ENCODE measurements around the gene GAD2.

GAD2 gene

GRCh38 chr10:26310361-26310760, 93.8 kb downstream of the GAD2 start:
- Histone ChIP-seq H3K36me3 (ENCODE audit: control insufficient read depth in 2 of 2, insufficient read depth in 2 of 2, low read length in 2 of 2) (no peaks in the 10 kb centered on the region), H3K9me3 (ENCODE audit: control insufficient read depth in 2 of 2, low read length in 2 of 2) (no peaks in the 10 kb centered on the region), H3K27ac (ENCODE audit: low read depth in 2 of 2, low read length in 2 of 2) (no peak overlapping the region), H3K4me1 (ENCODE audit: control insufficient read depth in 2 of 2, insufficient read depth in 2 of 2, low read length in 2 of 2) (no peaks in the 10 kb centered on the region), H3K4me3 (ENCODE audit: low read length in 2 of 2) (no peak overlapping the region), H3K27me3 (ENCODE audit: control insufficient read depth in 2 of 2, insufficient read depth in 2 of 2, low read length in 2 of 2) (peaks cover 0 to 4% of the 10 kb centered on the region in 2 donors), H3K9ac (ENCODE audit: low read depth in 1 of 2, low read length in 2 of 2) (no peak overlapping the region)

- H3K9me3 ChIP-seq (ENCODE audit: control insufficient read depth in 2 of 2, low read length in 2 of 2) = no peaks in the 10 kb centered on the region
- no peak overlapping the region for H3K4me3 ChIP-seq (ENCODE audit: low read length in 2 of 2)
- H3K27me3 ChIP-seq (ENCODE audit: control insufficient read depth in 2 of 2, insufficient read depth in 2 of 2, low read length in 2 of 2) = peaks cover 0 to 4% of the 10 kb centered on the region in 2 donors
- H3K4me1 ChIP-seq (ENCODE audit: control insufficient read depth in 2 of 2, insufficient read depth in 2 of 2, low read length in 2 of 2) = no peaks in the 10 kb centered on the region
- no peak overlapping the region for H3K9ac ChIP-seq (ENCODE audit: low read depth in 1 of 2, low read length in 2 of 2)
- H3K27ac ChIP-seq (ENCODE audit: low read depth in 2 of 2, low read length in 2 of 2) = no peak overlapping the region
- no peaks in the 10 kb centered on the region for H3K36me3 ChIP-seq (ENCODE audit: control insufficient read depth in 2 of 2, insufficient read depth in 2 of 2, low read length in 2 of 2)
Measured at GRCh38 chr10:26311383-26311940, 94.9 kb downstream of the GAD2 start.

GRCh38 chr10:26314265-26315013, 97.9 kb downstream of the GAD2 start:
- H3K9me3 ChIP-seq (ENCODE audit: control insufficient read depth in 2 of 2, low read length in 2 of 2) = no peaks in the 10 kb centered on the region

GRCh38 chr10:26318672-26319071, 102.1 kb downstream of the GAD2 start:
- H3K4me1 ChIP-seq (ENCODE audit: control insufficient read depth in 2 of 2, insufficient read depth in 2 of 2, low read length in 2 of 2) = no peaks in the 10 kb centered on the region
- no peaks in the 10 kb centered on the region for H3K9me3 ChIP-seq (ENCODE audit: control insufficient read depth in 2 of 2, low read length in 2 of 2)
- H3K36me3 ChIP-seq (ENCODE audit: control insufficient read depth in 2 of 2, insufficient read depth in 2 of 2, low read length in 2 of 2) = no peaks in the 10 kb centered on the region
- no peaks in the 10 kb centered on the region for H3K27me3 ChIP-seq (ENCODE audit: control insufficient read depth in 2 of 2, insufficient read depth in 2 of 2, low read length in 2 of 2)
- H3K9ac ChIP-seq (ENCODE audit: low read depth in 1 of 2, low read length in 2 of 2) = no peak overlapping the region
- no peak overlapping the region for H3K27ac ChIP-seq (ENCODE audit: low read depth in 2 of 2, low read length in 2 of 2)
- H3K4me3 ChIP-seq (ENCODE audit: low read length in 2 of 2) = no peak overlapping the region

More at GRCh38 chr10:26314265-26315013, 97.9 kb downstream of the GAD2 start:
- H3K27me3 ChIP-seq (ENCODE audit: control insufficient read depth in 2 of 2, insufficient read depth in 2 of 2, low read length in 2 of 2) = peaks cover 0 to 2% of the 10 kb centered on the region in 2 donors
- H3K4me1 ChIP-seq (ENCODE audit: control insufficient read depth in 2 of 2, insufficient read depth in 2 of 2, low read length in 2 of 2) = no peaks in the 10 kb centered on the region
- H3K36me3 ChIP-seq (ENCODE audit: control insufficient read depth in 2 of 2, insufficient read depth in 2 of 2, low read length in 2 of 2) = no peaks in the 10 kb centered on the region
- H3K9ac ChIP-seq (ENCODE audit: low read depth in 1 of 2, low read length in 2 of 2) = no peak overlapping the region
- H3K4me3 ChIP-seq (ENCODE audit: low read length in 2 of 2) = no peak overlapping the region
- no peak overlapping the region for H3K27ac ChIP-seq (ENCODE audit: low read depth in 2 of 2, low read length in 2 of 2)

- H3K36me3 ChIP-seq (ENCODE audit: control insufficient read depth in 2 of 2, insufficient read depth in 2 of 2, low read length in 2 of 2) = no peaks in the 10 kb centered on the region
- no peaks in the 10 kb centered on the region for H3K4me1 ChIP-seq (ENCODE audit: control insufficient read depth in 2 of 2, insufficient read depth in 2 of 2, low read length in 2 of 2)
Measured at GRCh38 chr10:26323219-26323618, 106.6 kb downstream of the GAD2 start.

GRCh38 chr10:26326851-26327250, 110.3 kb downstream of the GAD2 start:
- H3K36me3 ChIP-seq (ENCODE audit: control insufficient read depth in 2 of 2, insufficient read depth in 2 of 2, low read length in 2 of 2) = no peaks in the 10 kb centered on the region
- no peaks in the 10 kb centered on the region for H3K4me1 ChIP-seq (ENCODE audit: control insufficient read depth in 2 of 2, insufficient read depth in 2 of 2, low read length in 2 of 2)

More at GRCh38 chr10:26323219-26323618, 106.6 kb downstream of the GAD2 start:
- no peak overlapping the region for H3K9ac ChIP-seq (ENCODE audit: low read depth in 1 of 2, low read length in 2 of 2)
- no peaks in the 10 kb centered on the region for H3K27me3 ChIP-seq (ENCODE audit: control insufficient read depth in 2 of 2, insufficient read depth in 2 of 2, low read length in 2 of 2)
- no peak overlapping the region for H3K27ac ChIP-seq (ENCODE audit: low read depth in 2 of 2, low read length in 2 of 2)
- H3K9me3 ChIP-seq (ENCODE audit: control insufficient read depth in 2 of 2, low read length in 2 of 2) = no peaks in the 10 kb centered on the region
- no peak overlapping the region for H3K4me3 ChIP-seq (ENCODE audit: low read length in 2 of 2)

GRCh38 chr10:26327811-26328210, 111.2 kb downstream of the GAD2 start:
- no peak overlapping the region for H3K9ac ChIP-seq (ENCODE audit: low read depth in 1 of 2, low read length in 2 of 2)

More at GRCh38 chr10:26326851-26327250, 110.3 kb downstream of the GAD2 start:
- no peaks in the 10 kb centered on the region for H3K27me3 ChIP-seq (ENCODE audit: control insufficient read depth in 2 of 2, insufficient read depth in 2 of 2, low read length in 2 of 2)
- no peak overlapping the region for H3K9ac ChIP-seq (ENCODE audit: low read depth in 1 of 2, low read length in 2 of 2)
- no peaks in the 10 kb centered on the region for H3K9me3 ChIP-seq (ENCODE audit: control insufficient read depth in 2 of 2, low read length in 2 of 2)
- H3K4me3 ChIP-seq (ENCODE audit: low read length in 2 of 2) = no peak overlapping the region
- no peak overlapping the region for H3K27ac ChIP-seq (ENCODE audit: low read depth in 2 of 2, low read length in 2 of 2)

GRCh38 chr10:26331371-26331770, 114.8 kb downstream of the GAD2 start:
- Histone ChIP-seq H3K9ac (ENCODE audit: low read depth in 1 of 2, low read length in 2 of 2) (no peak overlapping the region), H3K4me1 (ENCODE audit: control insufficient read depth in 2 of 2, insufficient read depth in 2 of 2, low read length in 2 of 2) (no peaks in the 10 kb centered on the region), H3K4me3 (ENCODE audit: low read length in 2 of 2) (no peak overlapping the region), H3K27ac (ENCODE audit: low read depth in 2 of 2, low read length in 2 of 2) (no peak overlapping the region), H3K9me3 (ENCODE audit: control insufficient read depth in 2 of 2, low read length in 2 of 2) (no peaks in the 10 kb centered on the region), H3K27me3 (ENCODE audit: control insufficient read depth in 2 of 2, insufficient read depth in 2 of 2, low read length in 2 of 2) (no peaks in the 10 kb centered on the region), H3K36me3 (ENCODE audit: control insufficient read depth in 2 of 2, insufficient read depth in 2 of 2, low read length in 2 of 2) (no peaks in the 10 kb centered on the region)

More at GRCh38 chr10:26327811-26328210, 111.2 kb downstream of the GAD2 start:
- H3K27me3 ChIP-seq (ENCODE audit: control insufficient read depth in 2 of 2, insufficient read depth in 2 of 2, low read length in 2 of 2) = no peaks in the 10 kb centered on the region
- no peak overlapping the region for H3K27ac ChIP-seq (ENCODE audit: low read depth in 2 of 2, low read length in 2 of 2)
- no peaks in the 10 kb centered on the region for H3K9me3 ChIP-seq (ENCODE audit: control insufficient read depth in 2 of 2, low read length in 2 of 2)
- H3K4me3 ChIP-seq (ENCODE audit: low read length in 2 of 2) = no peak overlapping the region
- no peaks in the 10 kb centered on the region for H3K36me3 ChIP-seq (ENCODE audit: control insufficient read depth in 2 of 2, insufficient read depth in 2 of 2, low read length in 2 of 2)
- no peaks in the 10 kb centered on the region for H3K4me1 ChIP-seq (ENCODE audit: control insufficient read depth in 2 of 2, insufficient read depth in 2 of 2, low read length in 2 of 2)

GRCh38 chr10:26334232-26334931, 117.8 kb downstream of the GAD2 start:
- Histone ChIP-seq H3K27ac (ENCODE audit: low read depth in 2 of 2, low read length in 2 of 2) (no peak overlapping the region), H3K4me1 (ENCODE audit: control insufficient read depth in 2 of 2, insufficient read depth in 2 of 2, low read length in 2 of 2) (no peaks in the 10 kb centered on the region), H3K9ac (ENCODE audit: low read depth in 1 of 2, low read length in 2 of 2) (no peak overlapping the region), H3K27me3 (ENCODE audit: control insufficient read depth in 2 of 2, insufficient read depth in 2 of 2, low read length in 2 of 2) (no peaks in the 10 kb centered on the region), H3K9me3 (ENCODE audit: control insufficient read depth in 2 of 2, low read length in 2 of 2) (no peaks in the 10 kb centered on the region), H3K36me3 (ENCODE audit: control insufficient read depth in 2 of 2, insufficient read depth in 2 of 2, low read length in 2 of 2) (no peaks in the 10 kb centered on the region), H3K4me3 (ENCODE audit: low read length in 2 of 2) (no peak overlapping the region)

- Histone ChIP-seq H3K36me3 (ENCODE audit: control insufficient read depth in 2 of 2, insufficient read depth in 2 of 2, low read length in 2 of 2) (no peaks in the 10 kb centered on the region), H3K27me3 (ENCODE audit: control insufficient read depth in 2 of 2, insufficient read depth in 2 of 2, low read length in 2 of 2) (no peaks in the 10 kb centered on the region), H3K4me3 (ENCODE audit: low read length in 2 of 2) (peak overlapping the region; percentile 48 to 70), H3K9ac (ENCODE audit: low read depth in 1 of 2, low read length in 2 of 2) (peak overlapping the region in 1 of 2 donors; percentile 47), H3K9me3 (ENCODE audit: control insufficient read depth in 2 of 2, low read length in 2 of 2) (no peaks in the 10 kb centered on the region), H3K27ac (ENCODE audit: low read depth in 2 of 2, low read length in 2 of 2) (no peak overlapping the region), H3K4me1 (ENCODE audit: control insufficient read depth in 2 of 2, insufficient read depth in 2 of 2, low read length in 2 of 2) (no peaks in the 10 kb centered on the region)
Measured at GRCh38 chr10:26334932-26335573, 118.5 kb downstream of the GAD2 start.
